GM18502 (cell line): ENCODE results near the gene NR1I2.
A peak's percentile ranks its signal among the peaks of the same experiment; 100 is the strongest.

Source experiments
- ATAC-seq: cut with Tn5 transposase; IDR thresholded peaks from one replicate; pipeline ENCODE4 v1.9.1; 2021; ENCODE audit warnings: mild to moderate bottlenecking; ENCODE audit not compliant: unreplicated experiment, poor library complexity

The NR1I2 gene

GRCh38 chr3:119781330-119782198 lies at the start of gene NR1I2:
Gene NR1I2, plus strand, starts transcription at chr3:119782101.
- ATAC-seq, result no peak

DNA sequence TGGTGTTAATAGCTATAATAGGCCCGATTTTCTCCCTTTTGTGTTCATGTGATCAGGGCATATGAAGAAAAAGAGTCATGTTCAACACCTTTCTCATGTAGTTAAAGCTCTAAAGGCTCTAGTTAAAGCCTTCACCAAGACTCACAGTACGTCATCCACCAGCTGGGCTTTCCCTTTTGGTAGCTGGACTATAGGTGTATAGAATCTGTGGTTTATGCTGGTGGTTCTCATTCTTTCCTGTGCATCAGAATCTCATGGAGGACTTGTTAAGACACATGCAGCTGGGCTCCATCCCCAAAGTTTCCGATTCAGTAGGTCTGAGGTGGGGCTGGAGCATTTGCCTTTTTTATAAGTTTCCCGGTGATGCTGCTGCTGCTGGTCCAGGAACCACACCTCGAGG lies 48.1 kb upstream of the NR1I2 start:
- no peak for ATAC-seq

- ATAC-seq, result no peak
These were observed 43.2 kb upstream of the NR1I2 start for GRCh38 chr3:119738741-119739140.

GRCh38 chr3:119741657-119742590 lies 40.0 kb upstream of the NR1I2 start:
- no peak for ATAC-seq

DNA sequence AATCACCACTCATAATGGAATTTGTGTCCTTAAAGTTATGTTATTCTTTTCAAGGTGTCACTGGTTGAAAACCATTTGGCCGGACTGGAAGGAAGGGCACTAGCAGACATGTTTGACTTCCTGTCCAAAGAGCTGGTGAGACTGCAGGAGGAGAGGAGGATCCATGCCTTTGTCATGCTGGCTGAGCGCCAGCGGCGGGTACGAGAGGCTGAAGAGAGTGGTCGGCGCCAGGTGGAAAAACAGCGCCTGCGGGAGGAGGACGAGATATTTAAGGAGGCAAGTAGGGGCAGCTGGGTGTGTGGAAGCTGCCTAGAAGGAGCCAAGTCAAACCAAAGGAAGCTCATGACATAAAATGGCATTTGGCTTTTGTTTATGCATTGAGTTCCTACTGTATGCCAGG lies 38.0 kb upstream of the NR1I2 start:
- ATAC-seq, result no peak

DNA sequence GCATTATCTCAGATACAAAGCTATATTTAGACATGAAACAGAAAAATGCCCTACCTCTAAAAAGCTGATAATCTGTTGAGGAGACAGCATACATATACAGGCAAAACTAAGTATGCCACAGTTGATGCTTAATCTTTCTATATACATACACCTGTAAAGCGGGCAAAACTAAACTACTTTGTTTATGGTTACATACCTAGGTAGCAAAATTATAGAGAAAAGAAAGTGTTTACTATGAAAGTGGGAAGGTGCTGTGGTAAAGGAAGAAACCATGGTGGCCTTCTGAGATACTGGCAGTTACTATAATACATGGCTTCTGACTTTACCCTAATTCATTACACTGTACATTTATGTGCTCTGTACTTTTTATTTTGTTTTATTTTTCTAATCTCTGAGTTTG lies 36.0 kb upstream of the NR1I2 start:
- peak; percentile 49 for ATAC-seq

DNA sequence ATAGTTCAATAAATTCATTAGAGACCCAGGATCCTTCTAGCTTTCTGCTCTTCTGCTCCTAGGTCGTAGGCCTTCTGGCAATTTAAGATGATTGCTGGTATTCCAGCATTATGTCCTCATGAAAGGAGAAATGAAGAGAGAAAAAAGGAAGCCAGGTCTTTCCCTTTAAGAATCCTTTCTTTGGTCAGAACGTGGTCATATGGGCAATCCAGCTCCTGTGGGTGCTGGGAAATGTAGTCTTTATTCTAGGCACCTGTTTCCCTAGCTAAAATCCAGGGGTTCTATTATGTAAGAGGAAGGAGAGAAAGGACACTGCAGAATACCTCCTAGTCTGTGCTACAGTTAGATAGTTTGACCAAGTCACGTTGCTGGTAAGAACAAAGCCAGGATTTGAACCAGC lies 35.5 kb upstream of the NR1I2 start:
- no peak for ATAC-seq

DNA sequence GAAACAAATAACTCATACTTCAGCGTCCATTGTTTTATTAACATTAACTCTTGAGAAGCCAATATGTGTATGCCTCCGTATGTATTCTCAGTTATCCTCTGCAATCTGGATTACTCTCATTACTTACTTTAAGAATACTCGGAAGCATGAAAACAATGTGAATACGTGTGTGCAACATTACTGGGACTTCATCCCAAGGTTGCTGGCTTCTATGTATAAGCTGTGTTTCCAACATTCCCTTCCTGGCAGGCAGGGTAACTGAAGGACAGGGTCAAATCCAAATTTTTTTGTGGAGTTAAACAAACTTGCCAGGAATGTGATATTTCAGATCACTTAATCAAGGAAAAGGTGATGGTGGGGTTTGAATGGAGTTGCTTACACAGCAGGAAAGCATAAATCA lies 34.5 kb upstream of the NR1I2 start:
- ATAC-seq, result no peak

DNA sequence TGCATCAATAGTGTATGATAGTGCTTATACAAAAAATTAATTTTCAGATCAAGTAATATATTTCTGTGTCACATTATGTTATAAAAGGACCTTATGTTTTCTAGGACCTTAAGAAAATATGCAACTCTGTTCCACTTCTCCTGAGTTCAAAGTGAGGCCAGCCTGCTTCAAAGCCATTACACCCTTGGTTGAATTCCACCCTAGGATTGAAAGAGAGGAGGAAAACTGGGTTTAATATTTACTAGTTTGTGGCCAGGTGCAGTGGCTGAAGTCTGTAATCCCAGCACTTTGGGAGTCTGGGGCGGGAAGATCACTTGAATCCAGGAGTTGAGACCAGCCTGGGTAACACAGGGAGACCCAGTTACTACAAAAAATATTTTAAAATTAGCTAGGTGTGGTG lies 32.9 kb upstream of the NR1I2 start:
- ATAC-seq, result no peak

GRCh38 chr3:119751423-119751822 lies 30.5 kb upstream of the NR1I2 start:
- ATAC-seq, result no peak

DNA sequence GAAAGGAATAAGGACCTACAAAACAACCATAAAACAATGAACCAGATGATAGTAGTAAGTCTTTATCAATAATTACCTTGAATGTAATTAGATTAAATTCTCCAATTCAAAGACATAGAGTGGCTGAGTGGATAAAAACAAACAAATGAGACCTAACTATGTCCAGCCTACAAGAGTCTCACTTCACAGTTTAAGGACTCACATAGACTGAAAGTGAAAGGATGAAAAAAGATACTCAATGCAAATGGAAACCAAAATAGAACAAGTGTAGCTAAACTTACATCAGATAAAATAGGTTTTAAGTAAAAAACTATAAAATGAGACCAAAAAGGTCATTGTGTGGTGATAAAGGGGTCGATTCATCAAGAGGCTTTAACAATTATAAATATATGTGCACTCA lies 21.9 kb upstream of the NR1I2 start:
- peak; percentile 96 for ATAC-seq

GRCh38 chr3:119762876-119763275 lies 19.0 kb upstream of the NR1I2 start:
- no peak for ATAC-seq

DNA sequence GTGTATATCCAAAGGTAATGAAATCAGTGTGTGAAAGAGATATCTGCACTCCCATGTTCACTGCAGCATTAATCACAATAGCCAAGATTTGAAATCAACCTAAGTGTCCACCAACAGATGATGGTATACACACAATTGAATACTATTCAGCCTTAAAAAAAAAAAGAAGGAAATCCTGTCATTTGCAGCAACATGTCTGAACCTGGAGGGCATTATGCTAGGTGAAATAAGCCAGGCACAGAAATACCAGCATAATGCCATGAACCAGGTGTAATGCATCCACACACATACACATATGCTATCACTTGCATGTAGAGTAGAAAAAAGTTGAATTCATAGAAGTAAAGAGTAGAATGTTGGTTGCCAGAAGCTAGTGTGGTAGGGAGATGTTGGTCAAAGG lies 18.4 kb upstream of the NR1I2 start:
- ATAC-seq, result no peak

GRCh38 chr3:119765239-119765638 lies 16.7 kb upstream of the NR1I2 start:
- no peak for ATAC-seq

DNA sequence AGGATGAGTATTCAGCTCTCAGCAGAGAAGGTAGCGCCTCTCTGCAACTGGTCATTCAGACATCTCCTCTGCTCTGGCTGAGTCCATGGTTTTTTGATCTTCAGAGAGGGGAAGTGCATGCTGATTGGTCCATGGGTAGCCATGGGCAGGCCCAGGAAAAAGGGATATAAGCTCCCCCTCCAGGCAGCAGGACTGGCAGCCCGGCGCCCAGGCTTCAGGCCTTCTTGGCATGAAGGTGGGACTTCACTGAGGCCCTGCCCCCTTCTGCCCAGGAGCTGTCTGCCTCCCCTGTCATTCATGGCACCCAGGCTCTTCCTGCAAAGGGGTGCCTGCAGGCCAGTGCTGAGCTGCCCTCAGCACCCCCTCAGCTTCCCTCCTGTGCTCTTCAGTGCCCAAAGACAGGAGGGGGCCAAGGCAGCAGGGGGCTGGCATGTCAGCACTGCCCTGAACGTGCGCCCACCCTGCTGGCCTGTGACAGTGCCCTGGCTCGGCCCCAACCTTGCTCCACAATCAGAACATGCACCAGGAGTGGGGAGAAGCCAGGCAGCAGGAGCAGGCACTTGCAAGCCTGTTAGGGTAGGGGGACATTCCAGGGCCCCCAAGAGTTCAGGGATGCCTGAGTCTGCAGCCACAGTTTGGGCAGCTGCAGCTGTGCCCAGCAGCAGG lies 13.8 kb upstream of the NR1I2 start:
- ATAC-seq, result no peak

DNA sequence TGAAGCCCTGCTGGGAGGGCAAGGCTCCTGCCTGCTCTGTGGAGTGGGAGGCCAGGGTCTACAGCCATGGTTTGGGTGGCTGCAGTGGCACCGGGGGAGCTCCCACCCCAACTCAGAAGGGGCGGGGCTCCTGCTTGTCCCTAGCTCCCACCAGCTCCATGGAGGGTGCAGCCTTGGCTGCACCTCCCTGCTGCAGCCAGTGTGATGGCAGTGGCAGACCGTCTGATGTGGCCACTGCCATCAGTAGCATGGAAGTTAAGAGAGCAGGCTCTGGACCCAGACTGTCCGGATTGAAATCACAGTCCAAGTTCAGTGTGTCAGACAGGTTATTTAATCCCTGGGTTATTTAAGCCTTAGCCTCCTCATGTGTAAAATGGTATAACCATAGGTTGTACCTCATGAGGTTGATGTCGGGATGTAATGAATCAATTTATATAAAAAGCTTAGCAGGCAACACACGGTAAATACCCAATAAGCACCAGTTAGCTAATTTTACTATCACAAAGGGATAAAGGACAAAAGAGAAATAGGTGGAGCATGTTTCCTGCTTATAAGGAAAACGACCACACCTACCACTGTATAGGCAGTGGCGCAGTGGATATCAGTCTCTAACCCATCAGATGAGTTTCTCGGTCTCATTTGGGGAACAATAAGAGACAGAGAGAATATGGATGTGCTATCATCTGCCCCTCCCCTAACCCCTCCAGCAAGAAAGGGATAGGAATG lies 13.1 kb upstream of the NR1I2 start:
- ATAC-seq, result no peak

DNA sequence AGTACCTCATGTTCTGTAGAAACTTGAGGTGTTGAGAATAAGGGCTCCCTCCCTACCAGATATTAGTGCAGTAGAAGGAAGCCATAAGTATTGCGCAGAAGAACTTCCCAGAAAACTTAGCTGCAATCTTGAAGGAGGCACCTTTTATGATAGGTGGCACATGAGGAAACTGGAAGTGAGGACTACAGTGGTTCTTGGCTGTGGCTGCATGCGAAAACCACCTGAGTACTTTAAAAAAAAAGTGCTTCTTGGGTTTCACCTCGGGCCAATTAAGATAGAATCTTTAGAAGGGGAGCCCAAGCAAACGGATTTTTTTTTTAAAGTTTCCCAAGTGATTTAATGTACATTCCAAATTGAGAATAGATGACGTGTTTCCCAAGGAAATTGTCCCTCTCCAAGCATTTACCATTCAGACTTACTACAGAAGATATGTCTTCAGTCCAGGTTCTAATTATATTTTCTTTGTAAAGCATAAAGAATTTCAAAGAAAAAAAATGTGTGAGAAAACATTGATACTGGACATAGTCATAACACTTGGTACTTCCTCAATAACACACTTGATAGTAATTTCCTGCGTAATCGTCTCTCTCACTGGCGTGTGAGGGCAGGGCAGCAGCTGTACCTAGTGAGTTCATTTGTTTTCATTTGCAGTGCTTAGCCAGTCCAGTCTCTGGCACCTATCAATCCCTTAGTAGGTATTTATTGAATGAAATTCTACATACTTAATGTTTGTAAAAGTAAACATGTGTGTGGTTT lies 12.3 kb upstream of the NR1I2 start:
- ATAC-seq, result no peak

DNA sequence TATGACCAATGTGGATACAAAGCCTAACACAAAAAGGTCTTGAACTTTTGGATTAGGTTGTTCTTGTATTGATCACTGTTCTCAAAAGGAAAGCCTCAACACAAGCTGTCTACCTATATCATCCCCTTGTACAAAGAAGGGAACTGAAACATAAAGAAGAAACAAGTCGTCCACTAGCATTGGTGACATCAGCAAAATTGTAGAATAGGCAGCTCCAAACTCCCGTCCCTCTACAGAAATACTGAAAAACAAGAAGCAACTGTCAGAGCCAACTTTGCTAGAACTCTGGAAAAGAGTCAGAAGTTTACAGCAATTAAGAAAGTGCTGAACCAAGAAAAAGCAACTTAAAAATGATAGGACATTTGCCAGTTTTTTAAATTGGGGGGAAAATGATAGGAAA lies 7.5 kb upstream of the NR1I2 start:
- ATAC-seq, result peak; percentile 87

- ATAC-seq, result no peak
These were observed 5.6 kb upstream of the NR1I2 start for GRCh38 chr3:119776304-119776703.
